H1 (cell line): ENCODE measurements around the gene ANKRD60. TPM values are rescaled to one million over a fixed set of nuclear protein-coding genes. Genes with fewer than 3 reads are reported as not detected.

Source experiments
- EGR1 ChIP-seq: IDR thresholded peaks from 2 replicates; pipeline ENCODE4 v1.6.1; 2011; ENCODE audit warnings: low read depth, low read length, borderline replicate concordance
- HDAC2 ChIP-seq, 2 experiments: fragments of 300-600 bp in 1 of 2; sonication (generic) in 1 of 2; IDR thresholded peaks; 2 replicates each; pipeline ENCODE4 v1.6.1; 2011 to 2012; ENCODE audit warnings: low read depth in 2 of 2, low read length in 2 of 2, mild to moderate bottlenecking in 2 of 2, moderate library complexity in 2 of 2, borderline replicate concordance in 1 of 2, inconsistent platforms in 1 of 2
- SIN3A ChIP-seq, 2 experiments: IDR thresholded peaks in 1 of 2; conservative IDR thresholded peaks in 1 of 2; 2 replicates each; pipeline ENCODE4 v1.6.1; 2011 to 2012; ENCODE audit warnings: low read length in 2 of 2, improper control_type of control experiment in 1 of 2, low read depth in 1 of 2, mild to moderate bottlenecking in 1 of 2
- polyA plus RNA-seq, 7 experiments: library from polyadenylated mRNA; depleted of rRNA in 3 of 7; stranded (reverse) in 5 of 7; unstranded in 2 of 7; fragments of >200 nt in 5 of 7; fragments of 200-250 nt in 2 of 7; gene quantifications; 1 replicate in 5 of 7; 2 replicates in 1 of 7; 4 replicates in 1 of 7; pipeline versions ENCODE4 v1.2.1 to v1.2.3, GENCODE V29; 2011 to 2013; ENCODE audit warnings: missing spikeins in 2 of 7, mixed read lengths in 2 of 7
- total RNA-seq: library from RNA; stranded (reverse); fragmentation: NEBNext Ultra II Directional; extraction: Animal tissue kit (Norgen Biotek cat#: 25700); gene quantifications from 2 replicates; pipeline ENCODE4 v1.2.1, GENCODE V29; 2021
- TF ChIP-seq, protein P1 (sequence below): IDR thresholded peaks from 2 replicates; pipeline ENCODE4 v1.6.1; 2012; ENCODE audit warnings: inconsistent platforms

The ANKRD60 gene
- total and polyA plus RNA-seq, 2 of the 8 experiments (the other 6 are each of a cell fraction or from before 2014, with no cell fraction given) = not detected

DNA sequence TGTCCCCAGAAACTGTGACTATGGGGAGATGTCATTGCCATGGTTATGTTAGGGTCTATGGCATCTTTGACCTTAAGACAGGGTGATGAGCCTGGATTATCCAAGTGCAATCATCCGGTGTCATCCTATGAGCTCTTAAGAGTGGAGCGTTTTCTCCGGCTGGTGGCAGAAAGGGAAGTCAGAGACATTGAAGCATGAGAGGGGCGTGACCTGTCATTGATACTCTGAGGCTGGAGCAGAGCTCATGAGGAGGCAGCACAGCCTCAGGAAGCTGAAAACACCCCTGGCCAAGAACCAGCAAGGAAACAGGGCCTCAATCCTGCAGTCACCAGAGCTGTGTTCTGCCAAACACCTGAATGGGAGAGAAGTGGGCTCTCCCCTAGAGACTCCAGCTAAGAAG is 59.6 kb downstream of the ANKRD60 start (continued):
- TF ChIP-seq EGR1 (no peak), SIN3A (conservative IDR thresholded peaks at IDR 0.05 in 1 of 2, IDR thresholded peaks at IDR 0.05 in 1 of 2; ENCODE audit: low read depth in 1 of 2, low read length in 2 of 2) (no peak), HDAC2 (IDR thresholded peaks at IDR 0.05; ENCODE audit: borderline replicate concordance in 1 of 2, low read depth in 2 of 2, low read length in 2 of 2) (no peak)
- TF ChIP-seq, protein P1, sequence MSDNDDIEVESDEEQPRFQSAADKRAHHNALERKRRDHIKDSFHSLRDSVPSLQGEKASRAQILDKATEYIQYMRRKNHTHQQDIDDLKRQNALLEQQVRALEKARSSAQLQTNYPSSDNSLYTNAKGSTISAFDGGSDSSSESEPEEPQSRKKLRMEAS = no peak
